ENCODE measurements around the gene TAMALIN.

DNA sequence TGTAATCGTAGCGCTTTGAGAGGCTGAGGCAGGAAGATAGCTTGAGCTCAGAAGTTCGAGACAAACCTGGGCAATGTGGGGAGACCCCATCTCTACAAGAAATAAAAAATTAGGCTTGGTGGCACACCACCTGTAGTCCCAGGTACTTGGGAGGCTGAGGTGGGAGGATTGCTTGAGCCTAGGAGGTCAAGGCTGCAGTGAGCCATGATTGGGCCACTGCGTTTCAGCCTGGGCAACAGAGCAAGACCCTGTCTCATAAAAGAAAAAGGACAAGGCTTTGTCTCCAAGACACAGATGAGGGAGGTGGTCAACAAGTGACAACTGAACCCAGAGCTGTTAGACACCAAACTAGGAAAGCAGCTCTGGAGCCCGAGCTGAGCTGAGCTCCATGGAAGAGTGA is 14.5 kb upstream of the TAMALIN start:
- TF ChIP-seq, protein P1, sequence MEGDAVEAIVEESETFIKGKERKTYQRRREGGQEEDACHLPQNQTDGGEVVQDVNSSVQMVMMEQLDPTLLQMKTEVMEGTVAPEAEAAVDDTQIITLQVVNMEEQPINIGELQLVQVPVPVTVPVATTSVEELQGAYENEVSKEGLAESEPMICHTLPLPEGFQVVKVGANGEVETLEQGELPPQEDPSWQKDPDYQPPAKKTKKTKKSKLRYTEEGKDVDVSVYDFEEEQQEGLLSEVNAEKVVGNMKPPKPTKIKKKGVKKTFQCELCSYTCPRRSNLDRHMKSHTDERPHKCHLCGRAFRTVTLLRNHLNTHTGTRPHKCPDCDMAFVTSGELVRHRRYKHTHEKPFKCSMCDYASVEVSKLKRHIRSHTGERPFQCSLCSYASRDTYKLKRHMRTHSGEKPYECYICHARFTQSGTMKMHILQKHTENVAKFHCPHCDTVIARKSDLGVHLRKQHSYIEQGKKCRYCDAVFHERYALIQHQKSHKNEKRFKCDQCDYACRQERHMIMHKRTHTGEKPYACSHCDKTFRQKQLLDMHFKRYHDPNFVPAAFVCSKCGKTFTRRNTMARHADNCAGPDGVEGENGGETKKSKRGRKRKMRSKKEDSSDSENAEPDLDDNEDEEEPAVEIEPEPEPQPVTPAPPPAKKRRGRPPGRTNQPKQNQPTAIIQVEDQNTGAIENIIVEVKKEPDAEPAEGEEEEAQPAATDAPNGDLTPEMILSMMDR (IDR thresholded peaks at IDR 0.05): no peak
- TF ChIP-seq POLR2AphosphoS5 (IDR thresholded peaks at IDR 0.05) (no peak), POLR2A (IDR thresholded peaks at IDR 0.05) (no peak)

Measured in gastroesophageal sphincter (tissue), 3 donors.